ENCODE data around the gene ITGB5. TPM values are rescaled to one million over a fixed set of nuclear protein-coding genes. Genes with fewer than 3 reads are reported as not detected.

ITGB5 gene
- total RNA-seq, 1 donor from 2014 or later, result 156 TPM

DNA sequence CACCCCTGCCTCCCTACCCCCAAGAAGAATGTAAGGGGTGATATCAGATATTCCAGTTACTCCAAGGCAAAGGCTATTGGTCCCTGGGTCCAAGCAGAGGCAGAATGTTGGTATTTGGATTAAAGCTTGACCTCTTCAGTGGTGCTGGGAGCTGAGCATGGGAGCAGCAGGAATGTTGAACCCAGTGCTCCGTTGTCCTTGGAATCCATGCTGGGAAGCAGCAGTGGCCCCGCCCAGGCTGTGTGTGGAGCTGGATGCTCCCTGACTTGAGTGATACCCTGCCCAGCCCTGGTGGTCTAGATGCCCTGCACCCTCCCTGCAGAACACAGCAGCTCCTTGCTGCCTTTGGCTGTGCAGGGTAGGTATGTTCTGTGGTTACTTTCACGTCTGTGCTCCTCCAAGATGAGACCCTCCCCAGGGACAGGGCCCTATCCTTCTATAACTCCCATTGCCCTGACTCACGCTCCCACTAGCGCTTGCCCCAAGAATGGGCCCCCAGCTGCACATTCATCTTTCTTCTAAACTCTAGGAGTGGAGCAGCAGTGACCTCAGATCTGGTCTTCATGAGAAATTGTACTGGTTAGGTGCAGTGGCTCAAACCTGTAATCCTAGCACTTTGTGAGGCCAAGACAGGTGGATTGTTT is 121.8 kb downstream of the ITGB5 start:
- Histone ChIP-seq H3K9me3 (no peaks in the 10 kb centered on the region), H3K4me3 (no peak overlapping the region), H3K4me1 (peaks cover 29% of the 10 kb centered on the region), H3K27ac (no peak overlapping the region), H3K27me3 (no peaks in the 10 kb centered on the region), H3K36me3 (peaks cover 0 to 73% of the 10 kb centered on the region in 2 donors)
- TF ChIP-seq, protein P1, sequence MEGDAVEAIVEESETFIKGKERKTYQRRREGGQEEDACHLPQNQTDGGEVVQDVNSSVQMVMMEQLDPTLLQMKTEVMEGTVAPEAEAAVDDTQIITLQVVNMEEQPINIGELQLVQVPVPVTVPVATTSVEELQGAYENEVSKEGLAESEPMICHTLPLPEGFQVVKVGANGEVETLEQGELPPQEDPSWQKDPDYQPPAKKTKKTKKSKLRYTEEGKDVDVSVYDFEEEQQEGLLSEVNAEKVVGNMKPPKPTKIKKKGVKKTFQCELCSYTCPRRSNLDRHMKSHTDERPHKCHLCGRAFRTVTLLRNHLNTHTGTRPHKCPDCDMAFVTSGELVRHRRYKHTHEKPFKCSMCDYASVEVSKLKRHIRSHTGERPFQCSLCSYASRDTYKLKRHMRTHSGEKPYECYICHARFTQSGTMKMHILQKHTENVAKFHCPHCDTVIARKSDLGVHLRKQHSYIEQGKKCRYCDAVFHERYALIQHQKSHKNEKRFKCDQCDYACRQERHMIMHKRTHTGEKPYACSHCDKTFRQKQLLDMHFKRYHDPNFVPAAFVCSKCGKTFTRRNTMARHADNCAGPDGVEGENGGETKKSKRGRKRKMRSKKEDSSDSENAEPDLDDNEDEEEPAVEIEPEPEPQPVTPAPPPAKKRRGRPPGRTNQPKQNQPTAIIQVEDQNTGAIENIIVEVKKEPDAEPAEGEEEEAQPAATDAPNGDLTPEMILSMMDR (IDR thresholded peaks at IDR 0.05), result no peak
- no peak for TF ChIP-seq POLR2AphosphoS5 (IDR thresholded peaks at IDR 0.05; ENCODE audit: insufficient read depth in 1 of 2, low read depth in 1 of 2)
- no peak for TF ChIP-seq POLR2A (IDR thresholded peaks at IDR 0.05)
- no peak for DNase-seq (ENCODE audit: extremely low spot score in 2 of 2)
- intact Hi-C loops (cut with DNase I), result no loop called here

GRCh38 chr3:124764746-124765145 is 122.4 kb downstream of the ITGB5 start:
- Histone ChIP-seq H3K27me3 (no peaks in the 10 kb centered on the region), H3K9me3 (no peaks in the 10 kb centered on the region), H3K27ac (no peak overlapping the region), H3K4me1 (peaks cover 23% of the 10 kb centered on the region), H3K36me3 (peaks cover 0 to 70% of the 10 kb centered on the region in 2 donors), H3K4me3 (no peak overlapping the region)
- DNase-seq (ENCODE audit: extremely low spot score in 2 of 2), result no peak
- TF ChIP-seq, protein P1 (IDR thresholded peaks at IDR 0.05), result no peak
- no peak for TF ChIP-seq POLR2AphosphoS5 (IDR thresholded peaks at IDR 0.05; ENCODE audit: insufficient read depth in 1 of 2, low read depth in 1 of 2)
- no peak for TF ChIP-seq POLR2A (IDR thresholded peaks at IDR 0.05)
- intact Hi-C loops (cut with DNase I), result loop anchor here (5.0 kb wide), 1 partner anchor 138 kb away; no protein-coding TSS in a partner anchor

- no peaks in the 10 kb centered on the region for H3K9me3 ChIP-seq
- no peak overlapping the region for H3K4me3 ChIP-seq
- intact Hi-C loops (cut with DNase I), result loop anchor here (5.0 kb wide), 1 partner anchor 138 kb away; no protein-coding TSS in a partner anchor
- H3K27me3 ChIP-seq, result no peaks in the 10 kb centered on the region
- DNase-seq (ENCODE audit: extremely low spot score in 2 of 2), result no peak
- H3K4me1 ChIP-seq, result peaks cover 20% of the 10 kb centered on the region
- peaks cover 0 to 60% of the 10 kb centered on the region in 2 donors for H3K36me3 ChIP-seq
- no peak overlapping the region for H3K27ac ChIP-seq
- no peak for TF ChIP-seq POLR2AphosphoS5 (IDR thresholded peaks at IDR 0.05; ENCODE audit: insufficient read depth in 1 of 2, low read depth in 1 of 2)
- no peak for TF ChIP-seq POLR2A (IDR thresholded peaks at IDR 0.05)
- TF ChIP-seq, protein P1 (IDR thresholded peaks at IDR 0.05), result no peak
Measured at GRCh38 chr3:124763644-124764358, 123.4 kb downstream of the ITGB5 start.

DNA sequence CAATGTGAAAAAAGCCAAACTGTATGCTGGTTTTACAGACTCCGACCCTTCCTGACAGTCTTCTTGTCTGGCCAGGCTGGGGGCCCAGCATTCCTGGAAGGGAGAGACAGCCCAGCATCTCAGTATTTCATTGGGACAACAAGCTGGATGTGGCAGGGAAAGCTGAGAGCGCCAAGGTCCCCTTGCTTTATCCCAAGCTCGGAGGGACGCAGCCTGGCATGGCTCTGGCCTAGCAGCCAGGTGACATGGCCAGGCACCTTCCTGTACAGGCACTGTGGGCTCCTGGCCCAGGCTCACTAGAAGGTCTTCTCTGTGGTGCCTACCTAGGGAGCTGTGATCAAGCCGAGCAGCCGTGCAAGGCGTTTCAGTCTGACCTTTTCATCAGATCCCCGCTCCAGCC is 124.0 kb downstream of the ITGB5 start:
- Histone ChIP-seq H3K27ac (no peak overlapping the region), H3K4me1 (peaks cover 20% of the 10 kb centered on the region), H3K36me3 (peaks cover 0 to 54% of the 10 kb centered on the region in 2 donors), H3K27me3 (no peaks in the 10 kb centered on the region), H3K9me3 (no peaks in the 10 kb centered on the region), H3K4me3 (no peak overlapping the region)
- no peak for TF ChIP-seq POLR2AphosphoS5 (IDR thresholded peaks at IDR 0.05; ENCODE audit: insufficient read depth in 1 of 2, low read depth in 1 of 2)
- TF ChIP-seq, protein P1 (IDR thresholded peaks at IDR 0.05), result no peak
- no peak for TF ChIP-seq POLR2A (IDR thresholded peaks at IDR 0.05)
- DNase-seq (ENCODE audit: extremely low spot score in 2 of 2), result no peak
- intact Hi-C loops (cut with DNase I), result loop anchor here (5.0 kb wide), 1 partner anchor 139 kb away; no protein-coding TSS in a partner anchor

DNA sequence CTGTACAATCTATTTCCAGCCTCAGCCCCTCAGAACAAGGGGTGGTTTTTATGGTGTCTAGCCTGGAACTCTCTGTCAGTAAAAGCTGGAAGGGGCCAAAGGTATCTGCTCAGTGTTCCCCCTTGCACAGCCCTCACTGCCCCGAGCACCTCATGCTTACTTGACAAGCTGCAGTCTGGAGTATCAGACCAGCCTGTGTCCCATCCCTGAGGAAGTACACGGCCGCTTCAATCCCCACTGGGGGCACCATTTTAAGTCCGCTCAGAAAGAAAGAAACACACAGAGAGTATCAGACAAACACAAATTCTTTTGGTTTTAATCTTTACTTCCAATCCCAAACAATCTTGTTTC is 124.5 kb downstream of the ITGB5 start:
- intact Hi-C loops (cut with DNase I), result loop anchor here (5.0 kb wide), 1 partner anchor 140 kb away; no protein-coding TSS in a partner anchor
- H3K36me3 ChIP-seq, result peaks cover 0 to 51% of the 10 kb centered on the region in 2 donors
- DNase-seq (ENCODE audit: extremely low spot score in 2 of 2), result no peak
- H3K27ac ChIP-seq, result peak overlapping the region; percentile 64
- H3K27me3 ChIP-seq, result no peaks in the 10 kb centered on the region
- H3K4me3 ChIP-seq, result no peak overlapping the region
- no peak for TF ChIP-seq POLR2A (IDR thresholded peaks at IDR 0.05)
- no peak for TF ChIP-seq POLR2AphosphoS5 (IDR thresholded peaks at IDR 0.05; ENCODE audit: insufficient read depth in 1 of 2, low read depth in 1 of 2)
- TF ChIP-seq, protein P1 (IDR thresholded peaks at IDR 0.05), result no peak
- peaks cover 20% of the 10 kb centered on the region for H3K4me1 ChIP-seq
- no peaks in the 10 kb centered on the region for H3K9me3 ChIP-seq
